Testis (tissue), 3 donors: ENCODE results near the gene FSHR. TPM values are rescaled to one million over a fixed set of nuclear protein-coding genes. Genes with fewer than 3 reads are reported as not detected.

Experiments
- DNase-seq: peaks from one replicate; pipeline ENCODE4 v3.0.0-alpha.2; 2019
- H3K27ac ChIP-seq, 2 donors: fragments of 200-600 bp; sonication (generic); one replicate each; pipeline ENCODE4 v1.5.1; 2019
- H3K27me3 ChIP-seq: fragments of 200-600 bp; sonication (generic); one replicate; pipeline ENCODE4 v1.5.1; 2019
- H3K36me3 ChIP-seq: fragments of 200-600 bp; sonication (generic); one replicate; pipeline ENCODE4 v1.5.1; 2017; ENCODE audit warnings: low read depth; ENCODE audit errors: missing control alignments
- H3K4me1 ChIP-seq: fragments of 200-600 bp; sonication (generic); one replicate; pipeline ENCODE4 v1.5.1; 2019
- H3K4me3 ChIP-seq, 2 donors: fragments of 200-600 bp; sonication (generic); one replicate each; pipeline ENCODE4 v1.5.1; 2017 to 2019
- H3K9me3 ChIP-seq: fragments of 200-600 bp; sonication (generic); one replicate; pipeline ENCODE4 v1.5.1; 2017
- POLR2A ChIP-seq: fragments of 450-650 bp; IDR thresholded peaks from one replicate; pipeline ENCODE4 v1.6.1; 2017; ENCODE audit warnings: antibody characterized with exemption, mild to moderate bottlenecking, moderate library complexity
- WGBS, 2 donors: methylation state at CpG; one replicate each; pipeline ENCODE4 v1.1.5; 2018; 5-methylcytosine and 5-hydroxymethylcytosine counted together
- intact Hi-C: fragments of 100-400 bp; cut with DNase I; formaldehyde crosslinking; loops from one replicate; pipeline ENCODE4 v1.15.1; 2023; ENCODE audit warnings: low total_unique reads
- polyA plus RNA-seq: library from polyadenylated mRNA; stranded (reverse); fragments of 350-450 nt; fragmentation: Illumina TruSeq; extraction: RNeasy Lipid Tissue Mini Kit (QIAGEN cat#74804); gene quantifications from one replicate; pipeline ENCODE4 v1.2.3, GENCODE V29; 2014; ENCODE audit warnings: low read depth, low replicate concordance; ENCODE audit not compliant: insufficient read depth
- total RNA-seq, 2 donors: library from RNA; depleted of rRNA; stranded (reverse); fragments of >200 nt; gene quantifications; one replicate each; pipeline ENCODE4 v1.2.3, GENCODE V29; 2016
- TF ChIP-seq, protein P1 (sequence below), 3 experiments: fragments of 450-650 bp in 2 of 3; fragments of 200-600 bp in 1 of 3; sonication (generic) in 1 of 3; IDR thresholded peaks; one replicate each; pipeline ENCODE4 v1.5.1; 2016 to 2019; ENCODE audit warnings: antibody characterized with exemption in 3 of 3, mild to moderate bottlenecking in 2 of 3, moderate library complexity in 1 of 3

Gene FSHR
- total and polyA plus RNA-seq, 3 donors from 2014 or later: 8.8 to 22.6 (median 22.0) TPM

DNA sequence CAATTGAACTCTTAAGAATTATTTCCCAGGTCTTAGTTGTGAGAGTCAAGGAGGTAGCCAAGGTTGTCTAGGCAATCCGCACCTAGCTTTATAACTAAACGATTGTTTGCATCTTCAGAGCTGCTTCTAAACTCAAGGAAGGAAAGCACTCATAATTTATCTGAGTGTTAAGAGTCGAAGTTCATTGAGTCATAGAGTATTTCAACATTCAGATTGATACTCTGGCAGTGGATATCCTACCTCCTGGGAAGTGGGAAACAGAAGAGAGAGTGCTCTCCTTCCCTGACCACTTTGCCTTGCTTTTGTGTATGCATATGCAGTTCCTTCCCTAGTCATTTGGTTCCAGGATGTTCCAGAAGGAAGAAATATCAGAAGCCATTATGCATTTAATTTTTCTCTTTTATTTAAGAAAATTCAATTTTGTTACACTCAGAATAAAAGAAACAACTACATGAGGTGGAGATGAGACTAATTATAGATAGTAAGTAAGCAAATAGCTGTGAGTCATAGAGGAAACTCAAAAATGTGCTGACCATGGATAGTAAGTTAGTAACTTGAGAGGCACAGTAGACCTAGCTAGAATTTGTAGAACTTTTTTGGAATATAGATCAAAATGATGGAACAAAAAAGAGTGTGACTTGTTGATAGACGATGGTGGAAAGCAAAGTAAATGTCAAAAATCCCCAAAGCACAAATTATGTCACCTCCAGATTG, 35.4 kb upstream of the FSHR start:
- no peak for DNase-seq
- TF ChIP-seq, protein P1, sequence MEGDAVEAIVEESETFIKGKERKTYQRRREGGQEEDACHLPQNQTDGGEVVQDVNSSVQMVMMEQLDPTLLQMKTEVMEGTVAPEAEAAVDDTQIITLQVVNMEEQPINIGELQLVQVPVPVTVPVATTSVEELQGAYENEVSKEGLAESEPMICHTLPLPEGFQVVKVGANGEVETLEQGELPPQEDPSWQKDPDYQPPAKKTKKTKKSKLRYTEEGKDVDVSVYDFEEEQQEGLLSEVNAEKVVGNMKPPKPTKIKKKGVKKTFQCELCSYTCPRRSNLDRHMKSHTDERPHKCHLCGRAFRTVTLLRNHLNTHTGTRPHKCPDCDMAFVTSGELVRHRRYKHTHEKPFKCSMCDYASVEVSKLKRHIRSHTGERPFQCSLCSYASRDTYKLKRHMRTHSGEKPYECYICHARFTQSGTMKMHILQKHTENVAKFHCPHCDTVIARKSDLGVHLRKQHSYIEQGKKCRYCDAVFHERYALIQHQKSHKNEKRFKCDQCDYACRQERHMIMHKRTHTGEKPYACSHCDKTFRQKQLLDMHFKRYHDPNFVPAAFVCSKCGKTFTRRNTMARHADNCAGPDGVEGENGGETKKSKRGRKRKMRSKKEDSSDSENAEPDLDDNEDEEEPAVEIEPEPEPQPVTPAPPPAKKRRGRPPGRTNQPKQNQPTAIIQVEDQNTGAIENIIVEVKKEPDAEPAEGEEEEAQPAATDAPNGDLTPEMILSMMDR (IDR thresholded peaks at IDR 0.05): no peak
- TF ChIP-seq POLR2A: no peak
- Histone ChIP-seq H3K4me1 (no peaks in the 10 kb centered on the region), H3K36me3 (no peaks in the 10 kb centered on the region), H3K27me3 (no peaks in the 10 kb centered on the region), H3K27ac (no peak overlapping the region), H3K4me3 (no peak overlapping the region), H3K9me3 (no peaks in the 10 kb centered on the region)
- WGBS, 2 donors: 82 to 84% methylated on average over 4 of the region's 4 CpGs
- intact Hi-C loops: no loop called here

DNA sequence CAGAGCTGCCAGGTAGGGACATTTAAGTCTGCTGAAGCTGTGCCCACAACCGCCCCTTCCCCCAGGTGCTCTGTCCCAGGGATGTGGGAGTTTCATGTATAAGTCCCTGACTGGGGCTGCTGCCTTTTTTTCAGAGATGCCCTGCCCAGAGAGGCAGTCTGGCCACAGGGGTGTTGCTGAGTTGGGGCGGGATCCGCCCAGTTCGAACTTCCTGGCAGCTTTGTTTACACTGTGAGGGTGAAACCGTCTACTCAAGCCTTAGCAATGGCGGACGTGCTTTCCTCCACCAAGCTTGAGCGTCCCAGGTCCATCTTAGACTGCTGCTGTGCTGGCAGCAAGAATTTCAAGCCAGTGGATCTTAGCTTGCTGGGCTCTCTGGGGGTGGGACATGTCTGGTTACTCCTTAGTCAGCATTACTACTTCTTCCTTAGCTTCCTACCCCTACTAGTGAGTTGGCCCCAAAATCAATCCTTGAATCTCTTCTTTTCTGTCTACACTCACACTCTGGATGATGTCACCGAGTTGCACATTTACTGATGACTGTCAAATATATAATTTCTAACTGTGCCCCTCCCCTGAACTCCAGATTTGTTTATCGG, 31.8 kb upstream of the FSHR start:
- Histone ChIP-seq H3K4me1 (no peaks in the 10 kb centered on the region), H3K27me3 (no peaks in the 10 kb centered on the region), H3K27ac (no peak overlapping the region), H3K9me3 (no peaks in the 10 kb centered on the region), H3K4me3 (no peak overlapping the region), H3K36me3 (no peaks in the 10 kb centered on the region)
- DNase-seq: no peak
- TF ChIP-seq, protein P1 (IDR thresholded peaks at IDR 0.05): no peak
- TF ChIP-seq POLR2A: no peak
- WGBS, 2 donors: 70 to 91% methylated on average over 7 to 10 of the region's 10 CpGs
- intact Hi-C loops: no loop called here

DNA sequence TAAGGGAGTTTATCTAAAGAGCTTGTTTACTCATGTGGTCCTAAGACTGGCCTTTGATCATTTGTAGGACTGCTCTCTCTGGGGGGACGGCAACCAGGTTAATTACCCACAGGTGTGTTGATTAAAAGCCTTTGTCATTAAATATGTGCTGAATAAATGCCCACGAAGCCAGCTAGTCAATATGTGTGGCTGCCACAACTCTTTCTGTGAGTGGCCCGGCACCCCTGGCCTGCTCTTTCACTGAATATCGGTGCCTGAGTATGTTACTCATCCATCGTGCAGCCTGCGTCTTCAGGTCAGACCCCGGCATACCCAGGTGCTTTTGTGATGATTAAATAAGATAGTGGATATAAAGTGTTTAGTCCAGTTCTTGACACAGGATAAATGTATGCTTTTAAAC, 24.3 kb upstream of the FSHR start:
- TF ChIP-seq, protein P1 (IDR thresholded peaks at IDR 0.05): no peak
- no peak for TF ChIP-seq POLR2A
- Histone ChIP-seq H3K27me3 (no peaks in the 10 kb centered on the region), H3K9me3 (no peaks in the 10 kb centered on the region), H3K4me1 (no peaks in the 10 kb centered on the region), H3K27ac (no peak overlapping the region), H3K36me3 (no peaks in the 10 kb centered on the region), H3K4me3 (no peak overlapping the region)
- 73 to 81% methylated on average over 7 of the region's 7 CpGs for WGBS, 2 donors
- no peak for DNase-seq
- intact Hi-C loops: no loop called here

GRCh38 chr2:49177194-49177593, 22.9 kb upstream of the FSHR start:
- intact Hi-C loops: no loop called here
- no peak for DNase-seq
- Histone ChIP-seq H3K4me1 (no peaks in the 10 kb centered on the region), H3K27ac (no peak overlapping the region), H3K4me3 (no peak overlapping the region), H3K36me3 (no peaks in the 10 kb centered on the region), H3K27me3 (no peaks in the 10 kb centered on the region), H3K9me3 (no peaks in the 10 kb centered on the region)
- TF ChIP-seq, protein P1 (IDR thresholded peaks at IDR 0.05): no peak
- no peak for TF ChIP-seq POLR2A
- 95 to 100% methylated on average over 1 of the region's 1 CpG for WGBS, 2 donors

GRCh38 chr2:49175831-49176230, 21.5 kb upstream of the FSHR start:
- intact Hi-C loops: no loop called here
- TF ChIP-seq POLR2A: no peak
- TF ChIP-seq, protein P1 (IDR thresholded peaks at IDR 0.05): no peak
- 76 to 80% methylated on average over 3 of the region's 3 CpGs for WGBS, 2 donors
- no peaks in the 10 kb centered on the region for H3K4me1 ChIP-seq
- H3K36me3 ChIP-seq: no peaks in the 10 kb centered on the region
- no peak for DNase-seq
- no peak overlapping the region for H3K27ac ChIP-seq
- H3K4me3 ChIP-seq: no peak overlapping the region
- no peaks in the 10 kb centered on the region for H3K9me3 ChIP-seq
- H3K27me3 ChIP-seq: no peaks in the 10 kb centered on the region
